Measurements from ENCODE around the gene SORCS1. TPM values are rescaled to one million over a fixed set of nuclear protein-coding genes. Genes with fewer than 3 reads are reported as not detected.

The SORCS1 gene
- total and polyA plus RNA-seq, 9 donors: 0.05 to 2.4 (median 1.0) TPM

- Histone ChIP-seq H3K27me3 (no peaks in the 10 kb centered on the region), H3K4me3 (no peak overlapping the region), H3K9me3 (no peaks in the 10 kb centered on the region), H3K4me1 (ENCODE audit: insufficient read depth) (no peaks in the 10 kb centered on the region), H3K36me3 (no peaks in the 10 kb centered on the region), H3K27ac (no peak overlapping the region)
- no peak for DNase-seq
- intact Hi-C loops (cut with DNase I): no loop called here
- TF ChIP-seq CTCF (IDR thresholded peaks at IDR 0.05): no peak
- TF ChIP-seq EP300 (IDR thresholded peaks at IDR 0.05): no peak
- 53% methylated on average over 4 of the region's 4 CpGs for WGBS, 3 donors
Observed at GRCh38 chr10:106741006-106741530, 423.4 kb downstream of the SORCS1 start.

GRCh38 chr10:106740071-106740470 lies 424.4 kb downstream of the SORCS1 start:
- H3K4me1 ChIP-seq (ENCODE audit: insufficient read depth): no peaks in the 10 kb centered on the region
- no peak overlapping the region for H3K4me3 ChIP-seq
- TF ChIP-seq POLR2A (IDR thresholded peaks at IDR 0.05): no peak
- no peak for TF ChIP-seq EP300 (IDR thresholded peaks at IDR 0.05)
- TF ChIP-seq CTCF (IDR thresholded peaks at IDR 0.05): no peak
- WGBS, 3 donors: 90 to 93% (median 91%) methylated on average over 1 of the region's 1 CpG
- H3K36me3 ChIP-seq: no peaks in the 10 kb centered on the region
- intact Hi-C loops (cut with DNase I): no loop called here
- H3K9me3 ChIP-seq: no peaks in the 10 kb centered on the region
- no peaks in the 10 kb centered on the region for H3K27me3 ChIP-seq
- no peak overlapping the region for H3K27ac ChIP-seq
- no peak for DNase-seq

GRCh38 chr10:106734220-106734619 lies 430.3 kb downstream of the SORCS1 start:
- H3K4me1 ChIP-seq (ENCODE audit: insufficient read depth): no peaks in the 10 kb centered on the region
- no peaks in the 10 kb centered on the region for H3K27me3 ChIP-seq
- intact Hi-C loops (cut with DNase I): no loop called here
- no peak overlapping the region for H3K4me3 ChIP-seq
- DNase-seq: no peak
- H3K27ac ChIP-seq: no peak overlapping the region
- TF ChIP-seq POLR2A (IDR thresholded peaks at IDR 0.05) (no peak), CTCF (IDR thresholded peaks at IDR 0.05) (no peak), EP300 (IDR thresholded peaks at IDR 0.05) (no peak)
- no peaks in the 10 kb centered on the region for H3K9me3 ChIP-seq
- H3K36me3 ChIP-seq: no peaks in the 10 kb centered on the region

- Histone ChIP-seq H3K4me1 (ENCODE audit: insufficient read depth) (no peaks in the 10 kb centered on the region), H3K36me3 (no peaks in the 10 kb centered on the region), H3K27me3 (no peaks in the 10 kb centered on the region), H3K4me3 (no peak overlapping the region), H3K9me3 (no peaks in the 10 kb centered on the region), H3K27ac (no peak overlapping the region)
- 48 to 76% (median 52%) methylated on average over 2 of the region's 2 CpGs for WGBS, 3 donors
- intact Hi-C loops (cut with DNase I): no loop called here
- TF ChIP-seq CTCF (IDR thresholded peaks at IDR 0.05): no peak
- no peak for TF ChIP-seq POLR2A (IDR thresholded peaks at IDR 0.05)
- TF ChIP-seq EP300 (IDR thresholded peaks at IDR 0.05): no peak
- DNase-seq: no peak
Observed at GRCh38 chr10:106728232-106728631, 436.3 kb downstream of the SORCS1 start.

Data from ovary (tissue), 9 donors.